Mesodermal cell (in vitro differentiated cells): ENCODE measurements around the gene EXOC5.

Source experiments
- H3K27ac ChIP-seq: 2 replicates; pipeline ENCODE4 v1.7.0; 2013; ENCODE audit warnings: mild to moderate bottlenecking, low read depth, low read length, moderate library complexity; ENCODE audit not compliant: severe bottlenecking
- H3K36me3 ChIP-seq: 2 replicates; pipeline ENCODE4 v1.7.1; 2013; ENCODE audit warnings: mild to moderate bottlenecking, low read length, moderate library complexity; ENCODE audit not compliant: control insufficient read depth, insufficient read depth
- H3K4me1 ChIP-seq: one replicate; pipeline ENCODE4 v1.7.1; 2013; ENCODE audit warnings: mild to moderate bottlenecking, low read length; ENCODE audit not compliant: insufficient read depth, control insufficient read depth, poor library complexity, severe bottlenecking
- H3K4me3 ChIP-seq: 2 replicates; pipeline ENCODE4 v1.7.0; 2013; ENCODE audit warnings: low read length, control low read depth, mild to moderate bottlenecking; ENCODE audit not compliant: insufficient read depth, poor library complexity, severe bottlenecking; ENCODE audit errors: extremely low read depth
- H3K9me3 ChIP-seq: 2 replicates; pipeline ENCODE4 v1.7.1; 2013; ENCODE audit warnings: mild to moderate bottlenecking, low read length, moderate library complexity; ENCODE audit not compliant: control insufficient read depth
- WGBS, 2 experiments: methylation state at CpG; one replicate each; pipeline ENCODE4 v1.1.5; 2013; ENCODE audit warnings: missing lambda C conversion rate in 2 of 2; ENCODE audit not compliant: insufficient coverage in 2 of 2; 5-methylcytosine and 5-hydroxymethylcytosine counted together

EXOC5 gene

GRCh38 chr14:57291692-57292647 lies 23.3 kb upstream of the EXOC5 start:
- Histone ChIP-seq H3K36me3 (no peaks in the 10 kb centered on the region), H3K4me1 (peaks cover 10% of the 10 kb centered on the region), H3K4me3 (no peak overlapping the region), H3K9me3 (no peaks in the 10 kb centered on the region), H3K27ac (no peak overlapping the region)
- 67 to 77% methylated on average over 3 of the region's 6 CpGs for WGBS, 2 experiments

- Histone ChIP-seq H3K27ac (peak overlapping the region; percentile 36), H3K4me3 (no peak overlapping the region), H3K36me3 (peaks cover under 1% of the 10 kb centered on the region), H3K9me3 (no peaks in the 10 kb centered on the region), H3K4me1 (peaks cover 10% of the 10 kb centered on the region)
- WGBS, 2 experiments = 63 to 79% methylated on average over 4 to 5 of the region's 5 CpGs
These were observed 22.0 kb upstream of the EXOC5 start for GRCh38 chr14:57290751-57291150.

- Histone ChIP-seq H3K9me3 (no peaks in the 10 kb centered on the region), H3K4me1 (peaks cover 10% of the 10 kb centered on the region), H3K4me3 (no peak overlapping the region), H3K27ac (no peak overlapping the region), H3K36me3 (peaks cover 11% of the 10 kb centered on the region)
- WGBS, 2 experiments = no CpG with 5 or more reads among the region's 2 CpGs
These were observed 19.0 kb upstream of the EXOC5 start for GRCh38 chr14:57287745-57288144.

GRCh38 chr14:57277062-57277461 lies 8.4 kb upstream of the EXOC5 start:
- H3K4me3 ChIP-seq = no peak overlapping the region
- no CpG with 5 or more reads among the region's 3 CpGs for WGBS, 2 experiments
- peaks cover 53% of the 10 kb centered on the region for H3K36me3 ChIP-seq
- no peaks in the 10 kb centered on the region for H3K9me3 ChIP-seq
- no peak overlapping the region for H3K27ac ChIP-seq
- no peaks in the 10 kb centered on the region for H3K4me1 ChIP-seq

GRCh38 chr14:57275023-57275664 lies 6.4 kb upstream of the EXOC5 start:
- whole genome bisulfite sequencing, 2 experiments = no CpG with 5 or more reads among the region's 2 CpGs

GRCh38 chr14:57274551-57274950 lies 5.8 kb upstream of the EXOC5 start:
- Histone ChIP-seq H3K36me3 (peaks cover 46% of the 10 kb centered on the region), H3K9me3 (peaks cover 5% of the 10 kb centered on the region), H3K27ac (no peak overlapping the region), H3K4me3 (no peak overlapping the region), H3K4me1 (no peaks in the 10 kb centered on the region)
- no CpG with 5 or more reads among the region's 2 CpGs for WGBS, 2 experiments

More at GRCh38 chr14:57275023-57275664, 6.4 kb upstream of the EXOC5 start:
- Histone ChIP-seq H3K4me3 (no peak overlapping the region), H3K9me3 (peaks cover 3% of the 10 kb centered on the region), H3K4me1 (no peaks in the 10 kb centered on the region), H3K36me3 (peaks cover 48% of the 10 kb centered on the region), H3K27ac (no peak overlapping the region)

- WGBS, 2 experiments = 86% methylated on average over 1 of the region's 1 CpG; no CpG with 5 or more reads in 1 of the 2 experiments
- Histone ChIP-seq H3K36me3 (peaks cover 46% of the 10 kb centered on the region), H3K27ac (no peak overlapping the region), H3K4me1 (no peaks in the 10 kb centered on the region), H3K9me3 (peaks cover 5% of the 10 kb centered on the region), H3K4me3 (no peak overlapping the region)
These were observed 4.5 kb upstream of the EXOC5 start for GRCh38 chr14:57273236-57273635.

GRCh38 chr14:57266065-57266464 lies 2.6 kb downstream of the EXOC5 start:
- no CpG with 5 or more reads among the region's 2 CpGs for WGBS, 2 experiments
- H3K36me3 ChIP-seq = peaks cover 14% of the 10 kb centered on the region
- no peak overlapping the region for H3K4me3 ChIP-seq
- peaks cover 4% of the 10 kb centered on the region for H3K4me1 ChIP-seq
- H3K9me3 ChIP-seq = peaks cover 5% of the 10 kb centered on the region
- no peak overlapping the region for H3K27ac ChIP-seq

- Histone ChIP-seq H3K27ac (no peak overlapping the region), H3K4me1 (peaks cover 7% of the 10 kb centered on the region), H3K9me3 (no peaks in the 10 kb centered on the region), H3K36me3 (peaks cover 14% of the 10 kb centered on the region), H3K4me3 (no peak overlapping the region)
These were observed 6.6 kb downstream of the EXOC5 start for GRCh38 chr14:57262117-57262516.

- no peaks in the 10 kb centered on the region for H3K9me3 ChIP-seq
These were observed 7.1 kb downstream of the EXOC5 start for GRCh38 chr14:57261604-57262003.

GRCh38 chr14:57259672-57260071 lies 9.0 kb downstream of the EXOC5 start:
- Histone ChIP-seq H3K4me1 (peaks cover 4% of the 10 kb centered on the region), H3K4me3 (no peak overlapping the region), H3K9me3 (no peaks in the 10 kb centered on the region), H3K27ac (no peak overlapping the region), H3K36me3 (peaks cover 35% of the 10 kb centered on the region)
- 78 to 100% methylated on average over 1 of the region's 1 CpG for WGBS, 2 experiments

More at GRCh38 chr14:57261604-57262003, 7.1 kb downstream of the EXOC5 start:
- Histone ChIP-seq H3K4me1 (peaks cover 4% of the 10 kb centered on the region), H3K27ac (no peak overlapping the region), H3K4me3 (no peak overlapping the region), H3K36me3 (peaks cover 19% of the 10 kb centered on the region)
